ENCODE results near the gene PNPT1. TPM values are rescaled to one million over a fixed set of nuclear protein-coding genes. Genes with fewer than 3 reads are reported as not detected.

PNPT1 gene
- total RNA-seq, 1 experiment from 2014 or later: 33.4 TPM

DNA sequence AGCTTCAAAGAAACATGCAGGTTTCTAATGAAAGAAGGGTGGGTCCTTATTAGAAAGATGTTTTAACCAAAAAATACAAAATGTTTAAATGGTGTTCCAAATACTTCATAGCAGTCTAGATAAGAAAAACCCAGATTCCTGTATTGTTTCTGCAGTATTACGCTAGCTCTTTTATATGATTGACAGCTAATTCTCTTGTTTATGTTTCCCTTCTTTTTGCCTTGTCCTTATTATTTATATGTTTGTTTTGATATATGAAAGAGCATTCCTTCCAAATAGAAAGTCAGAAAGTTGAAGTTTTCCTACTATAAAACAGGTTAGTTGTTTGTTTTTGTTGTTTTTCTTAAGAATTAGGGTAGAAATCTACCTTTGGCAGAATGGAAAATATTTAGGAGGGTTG, 41.1 kb upstream of the PNPT1 start:
- Histone ChIP-seq H3K27me3 (ENCODE audit: insufficient read depth, low read length) (no peaks in the 10 kb centered on the region), H4K8ac (replicated peaks; ENCODE audit: insufficient read length, low read depth, low read length) (no peak overlapping the region), H3K18ac (ENCODE audit: insufficient read length, low read depth, low read length) (no peak overlapping the region), H4K20me1 (ENCODE audit: control insufficient read depth, insufficient read depth, insufficient read length) (no peaks in the 10 kb centered on the region), H3K27ac (ENCODE audit: insufficient read length, low read depth, low read length) (no peak overlapping the region), H3K9me3 (ENCODE audit: control insufficient read depth, low read depth, low read length) (no peaks in the 10 kb centered on the region), H3K23me2 (ENCODE audit: insufficient read length, low read depth, low read length, poor library complexity, severe bottlenecking) (no peaks in the 10 kb centered on the region), H3K4ac (ENCODE audit: low read depth, low read length) (no peak overlapping the region), H3T11ph (ENCODE audit: low read length) (no peak overlapping the region), H4K91ac (ENCODE audit: insufficient read length, low read depth, low read length) (no peak overlapping the region), H3K79me2 (ENCODE audit: insufficient read depth, low read length) (no peaks in the 10 kb centered on the region), H3K56ac (ENCODE audit: insufficient read length, low read depth, low read length) (no peak overlapping the region), H3K79me1 (ENCODE audit: insufficient read depth, low read depth, low read length, poor library complexity, severe bottlenecking) (no peaks in the 10 kb centered on the region), H3K14ac (ENCODE audit: insufficient read depth, low read length) (no peak overlapping the region), H3K4me2 (ENCODE audit: insufficient read depth, insufficient read length, low read length) (no peak overlapping the region), H4K5ac (ENCODE audit: insufficient read length, low read depth, low read length) (no peak overlapping the region), H3K9ac (ENCODE audit: extremely low read depth, insufficient read length, low read length) (no peak overlapping the region), H3K4me1 (ENCODE audit: insufficient read depth, low read length) (no peaks in the 10 kb centered on the region), H3K23ac (ENCODE audit: insufficient read length, low read depth, low read length) (no peak overlapping the region), H2AK5ac (ENCODE audit: insufficient read length, low read length) (no peak overlapping the region), H2AFZ (ENCODE audit: low read length) (no peak overlapping the region), H2BK5ac (ENCODE audit: insufficient read length, low read length) (no peak overlapping the region), H2BK12ac (ENCODE audit: insufficient read length, low read depth, low read length) (no peak overlapping the region), H2BK120ac (ENCODE audit: low read depth, low read length, poor library complexity, severe bottlenecking) (no peak overlapping the region), H2BK15ac (ENCODE audit: low read depth, low read length) (no peak overlapping the region), H2BK20ac (ENCODE audit: low read depth, low read length, poor library complexity, severe bottlenecking) (no peak overlapping the region)
- DNase-seq: no peak
- H3K27ac Mint-ChIP-seq: no peak overlapping the region
- peaks cover 3% of the 10 kb centered on the region for H3K27me3 Mint-ChIP-seq (ENCODE audit: low read depth)
- TF ChIP-seq, protein P1, sequence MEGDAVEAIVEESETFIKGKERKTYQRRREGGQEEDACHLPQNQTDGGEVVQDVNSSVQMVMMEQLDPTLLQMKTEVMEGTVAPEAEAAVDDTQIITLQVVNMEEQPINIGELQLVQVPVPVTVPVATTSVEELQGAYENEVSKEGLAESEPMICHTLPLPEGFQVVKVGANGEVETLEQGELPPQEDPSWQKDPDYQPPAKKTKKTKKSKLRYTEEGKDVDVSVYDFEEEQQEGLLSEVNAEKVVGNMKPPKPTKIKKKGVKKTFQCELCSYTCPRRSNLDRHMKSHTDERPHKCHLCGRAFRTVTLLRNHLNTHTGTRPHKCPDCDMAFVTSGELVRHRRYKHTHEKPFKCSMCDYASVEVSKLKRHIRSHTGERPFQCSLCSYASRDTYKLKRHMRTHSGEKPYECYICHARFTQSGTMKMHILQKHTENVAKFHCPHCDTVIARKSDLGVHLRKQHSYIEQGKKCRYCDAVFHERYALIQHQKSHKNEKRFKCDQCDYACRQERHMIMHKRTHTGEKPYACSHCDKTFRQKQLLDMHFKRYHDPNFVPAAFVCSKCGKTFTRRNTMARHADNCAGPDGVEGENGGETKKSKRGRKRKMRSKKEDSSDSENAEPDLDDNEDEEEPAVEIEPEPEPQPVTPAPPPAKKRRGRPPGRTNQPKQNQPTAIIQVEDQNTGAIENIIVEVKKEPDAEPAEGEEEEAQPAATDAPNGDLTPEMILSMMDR (conservative IDR thresholded peaks at IDR 0.05): no peak
- no peak overlapping the region for H3K4me3 Mint-ChIP-seq
- no peaks in the 10 kb centered on the region for H3K36me3 Mint-ChIP-seq (ENCODE audit: insufficient read depth in 1 of 3, low read depth in 3 of 3)
- no peaks in the 10 kb centered on the region for H3K4me1 Mint-ChIP-seq
- no CpG with 5 or more reads among the region's 1 CpG for WGBS (ENCODE audit: extremely low coverage, insufficient read length, low lambda C conversion rate)
- H3K9me3 Mint-ChIP-seq: peaks cover 0 to 3% of the 10 kb centered on the region in 2 experiments; a peak in 2 of 5 replicates

Measured in H9 (cell line).